Stimulated activated CD4-positive, alpha-beta T cell treated with anti-CD3 and anti-CD28 coated beads, Interleukin-2, amount 100 ng/mL, for 4 hours (primary cell): Measurements from ENCODE around the gene DNAJC11.
"Not testable (repeated sequence)": the region's sequence is repeated elsewhere in the genome, so short reads cannot be mapped to it uniquely, and the experiment has no call there.

Experiments
- DNase-seq: peaks from one replicate; pipeline ENCODE4 v3.0.0-alpha.2; 2020; ENCODE audit warnings: low read depth

DNAJC11 gene

DNA sequence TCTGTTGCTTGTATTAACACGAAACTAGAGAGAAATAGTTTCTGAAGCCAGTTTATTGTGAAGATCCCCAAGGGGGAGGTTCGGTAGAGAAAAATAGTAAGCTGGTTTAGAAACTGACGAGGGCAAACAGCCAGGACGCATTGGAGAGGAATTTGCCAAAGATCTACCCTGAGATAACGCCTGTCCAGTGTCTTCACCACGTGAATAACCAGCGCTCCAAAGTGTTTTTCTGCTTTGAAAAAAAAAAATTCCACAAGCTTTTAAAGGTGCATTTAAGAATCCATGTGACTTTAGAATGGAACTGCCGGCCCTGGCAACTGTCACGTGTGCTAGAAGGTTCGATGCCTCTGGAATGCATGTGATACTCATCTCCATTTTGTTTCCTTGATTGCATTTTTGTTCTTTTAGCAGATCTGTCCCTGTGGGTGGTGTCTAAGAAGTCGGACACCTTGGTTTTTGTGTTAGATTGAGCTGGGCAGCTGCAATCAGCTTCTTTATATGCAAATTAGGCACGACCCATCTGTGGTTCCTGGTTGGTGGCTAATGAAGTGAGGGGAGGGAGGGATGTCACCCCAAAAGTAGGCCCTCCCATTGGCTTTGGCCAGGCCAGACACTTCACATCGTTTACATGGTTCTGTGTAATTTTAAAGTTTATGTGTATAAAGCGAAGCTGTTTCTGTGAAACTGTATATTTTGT, 78.2 kb downstream of the DNAJC11 start:
- DNase-seq, result no peak

- DNase-seq, result no peak
Observed at GRCh38 chr1:6622396-6623152, 79.0 kb downstream of the DNAJC11 start.

DNA sequence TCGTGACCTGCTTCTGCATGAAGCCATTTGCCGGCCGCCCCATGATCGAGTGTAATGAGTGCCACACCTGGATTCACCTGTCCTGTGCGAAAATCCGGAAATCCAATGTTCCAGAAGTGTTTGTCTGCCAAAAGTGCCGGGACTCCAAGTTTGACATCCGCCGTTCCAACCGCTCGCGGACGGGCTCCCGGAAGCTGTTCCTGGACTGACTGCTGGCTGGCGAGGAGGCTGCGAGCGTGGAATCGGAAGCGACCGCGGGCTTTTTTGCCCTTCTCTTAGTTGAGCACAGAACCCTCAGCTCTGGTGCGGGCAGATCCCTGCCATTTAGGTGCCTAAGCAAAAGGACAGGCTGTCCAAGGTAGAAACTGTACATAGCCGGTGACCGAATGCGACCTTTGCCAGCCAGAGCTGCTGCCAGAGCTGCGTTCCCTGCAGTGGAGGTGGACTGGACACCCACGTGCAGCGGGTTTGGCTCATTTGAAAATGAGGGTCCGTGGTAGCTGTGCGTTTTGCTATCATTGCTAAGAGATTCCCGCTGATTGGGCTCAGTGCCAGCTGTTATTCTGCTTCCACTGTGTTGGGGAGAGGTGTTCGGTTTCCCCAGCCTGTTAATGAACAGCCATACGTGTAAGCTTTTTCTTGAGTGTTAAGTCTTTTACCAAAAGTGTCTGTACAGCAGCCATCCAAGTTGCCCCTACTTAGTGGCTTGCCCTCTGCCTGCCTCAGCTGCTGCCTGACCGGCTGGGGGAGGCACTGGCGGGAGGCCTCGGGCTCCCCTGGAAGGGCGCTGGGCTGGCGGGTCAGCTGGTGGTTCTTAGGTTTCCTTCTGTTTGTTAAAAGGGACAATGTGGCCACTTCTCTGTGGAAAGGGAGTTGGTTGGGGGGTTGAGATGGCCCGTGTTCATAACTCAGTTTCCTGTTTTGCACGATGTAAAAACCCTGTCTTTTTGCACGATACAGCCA, 79.9 kb downstream of the DNAJC11 start:
- no peak for DNase-seq

DNA sequence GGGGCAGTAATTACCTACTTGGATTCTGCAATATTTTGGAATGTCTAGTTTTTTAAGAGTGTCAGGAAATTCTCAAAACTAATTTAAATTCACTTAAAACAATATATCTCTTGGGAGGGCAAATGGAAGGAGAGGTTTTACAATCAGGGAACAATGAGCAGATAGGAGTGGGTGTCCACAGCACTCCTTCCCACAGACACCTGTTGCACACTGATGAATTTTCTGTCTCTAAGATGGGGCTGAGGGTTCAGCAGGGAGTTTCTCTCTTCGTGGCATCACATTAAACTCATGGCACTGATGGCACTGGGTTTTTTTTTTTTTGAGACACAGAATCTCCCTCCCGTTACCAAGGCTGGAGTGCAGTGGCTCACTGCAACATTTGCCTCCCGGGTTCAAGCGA, 82.6 kb downstream of the DNAJC11 start:
- no peak for DNase-seq

DNA sequence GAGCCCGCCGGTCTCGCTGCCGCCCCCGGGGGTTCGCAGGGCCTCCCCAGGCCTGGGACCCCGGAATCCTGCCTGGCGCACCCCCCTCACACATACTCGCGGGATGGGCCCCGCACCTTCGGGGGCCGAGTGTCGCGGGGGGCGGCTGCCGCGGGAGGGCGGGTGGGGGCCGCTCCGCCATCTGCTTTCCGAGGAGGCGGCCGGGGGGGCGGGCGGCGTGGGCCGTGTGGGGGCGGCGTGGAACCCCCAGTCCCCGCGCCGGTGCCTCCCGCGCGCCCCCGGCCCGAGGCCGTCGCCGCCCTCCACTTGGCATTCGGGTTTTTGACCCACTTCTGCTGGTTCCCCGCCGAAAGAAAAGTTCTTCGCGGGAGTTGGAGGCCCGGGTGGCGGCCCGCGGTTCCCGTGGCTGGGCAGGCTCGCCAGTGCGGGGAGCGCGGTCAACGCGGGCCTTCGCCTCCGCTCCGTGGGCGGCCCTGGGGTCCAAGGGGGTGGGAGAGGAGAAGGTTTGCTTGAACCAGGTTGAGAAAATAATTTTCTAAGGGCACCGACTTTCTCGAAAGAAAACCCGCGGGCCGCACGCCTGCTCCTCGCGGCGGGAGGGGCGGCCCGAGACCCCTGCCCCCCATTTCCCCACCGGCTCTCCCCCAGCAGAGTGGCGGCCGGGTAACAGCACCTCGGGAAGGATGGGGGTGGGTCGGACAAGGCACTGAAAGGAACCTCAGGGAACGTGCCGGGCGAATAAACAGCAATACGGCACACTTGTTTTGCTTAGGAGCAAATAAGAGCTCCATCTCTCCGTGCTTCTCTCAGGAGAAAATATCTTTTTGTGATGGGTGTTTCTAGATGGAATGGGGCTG, 86.5 kb downstream of the DNAJC11 start:
- no peak for DNase-seq

DNA sequence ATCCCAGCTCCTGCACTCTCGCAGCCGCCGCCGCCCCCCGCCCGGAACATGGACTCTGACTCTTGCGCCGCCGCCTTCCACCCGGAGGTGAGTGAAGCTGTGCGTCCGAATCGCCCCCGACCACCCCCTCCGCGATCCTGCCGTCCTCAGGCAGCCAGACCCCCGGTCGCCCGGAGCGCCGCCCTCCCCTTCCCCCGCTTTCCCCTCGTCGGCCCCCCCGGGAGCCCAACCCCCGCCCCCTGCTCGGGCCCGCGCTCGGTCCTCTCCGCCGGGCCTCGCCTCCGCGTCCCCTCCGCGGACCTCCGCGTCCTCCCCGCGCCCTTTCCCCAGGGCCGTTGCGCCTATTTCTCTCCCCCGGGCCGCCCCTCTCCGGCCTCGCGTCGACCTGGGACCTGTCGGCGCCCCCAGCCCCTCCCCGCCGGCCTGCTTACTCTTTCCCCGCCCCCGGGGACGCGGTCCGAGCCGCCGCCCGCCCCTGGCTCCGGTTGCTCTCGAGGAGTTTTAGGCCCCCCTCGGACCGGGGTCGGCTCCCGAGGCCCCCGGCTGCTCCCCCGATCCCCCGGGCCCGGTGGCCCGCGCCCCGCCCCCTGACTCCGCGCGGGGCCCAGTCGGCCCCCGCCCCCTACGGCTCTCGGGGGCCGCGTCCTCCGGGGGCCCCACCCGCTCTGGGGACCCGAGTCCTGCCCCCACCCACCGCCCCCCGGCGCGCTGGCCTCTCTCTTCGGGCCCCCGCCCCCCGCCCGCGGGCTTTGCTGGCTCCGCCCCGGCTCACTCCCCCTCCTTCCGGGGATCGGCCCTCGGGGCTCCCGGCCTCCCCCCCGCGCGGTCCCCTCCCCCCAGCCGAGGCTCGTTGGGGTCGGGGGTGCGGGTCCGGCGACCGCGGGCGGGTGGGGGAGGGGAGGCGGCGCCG, 87.3 kb downstream of the DNAJC11 start:
- peak; percentile 53 for DNase-seq

GRCh38 chr1:6613361-6614018, 88.1 kb downstream of the DNAJC11 start, which contains the start of gene PHF13:
Gene PHF13 (plus strand): TSS chr1:6613731. CDS start chr1:6614067, 336 bp downstream.
- peak; percentile 99 for DNase-seq

DNA sequence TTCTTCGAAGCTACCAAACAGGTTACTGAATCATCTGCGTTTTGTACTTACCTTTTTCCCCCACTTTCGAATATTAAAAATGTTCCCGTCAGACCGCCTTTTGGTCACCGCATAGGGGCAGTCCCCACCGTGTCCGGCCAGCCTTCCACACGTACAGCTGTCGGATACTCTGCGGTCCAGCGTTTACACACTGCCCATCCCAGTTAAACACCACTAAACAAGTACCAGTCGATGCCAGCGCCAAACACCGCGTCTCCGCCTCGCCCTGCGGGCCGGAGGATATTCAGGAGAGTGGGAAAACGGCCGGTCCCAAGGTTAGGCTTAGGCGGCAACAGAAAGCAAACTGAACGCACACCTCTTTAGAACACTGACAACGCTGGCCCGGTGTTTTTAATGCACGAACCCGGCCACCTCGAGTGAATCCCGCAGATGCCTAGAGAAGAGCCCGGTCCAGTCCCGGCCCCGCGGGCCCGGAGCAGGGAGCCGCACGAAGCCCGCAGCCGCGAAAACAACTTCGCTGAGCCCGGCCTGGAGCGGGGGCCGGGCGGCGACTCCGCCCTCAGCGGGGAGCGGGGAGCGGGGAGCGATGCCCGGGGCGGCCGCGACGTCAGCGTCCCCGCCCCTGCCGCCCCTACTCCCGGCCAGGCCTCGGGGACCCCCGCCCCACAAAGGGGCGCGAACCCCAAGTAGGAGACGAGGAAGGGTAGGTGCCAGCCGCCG, 88.8 kb downstream of the DNAJC11 start:
- DNase-seq, result no peak

DNA sequence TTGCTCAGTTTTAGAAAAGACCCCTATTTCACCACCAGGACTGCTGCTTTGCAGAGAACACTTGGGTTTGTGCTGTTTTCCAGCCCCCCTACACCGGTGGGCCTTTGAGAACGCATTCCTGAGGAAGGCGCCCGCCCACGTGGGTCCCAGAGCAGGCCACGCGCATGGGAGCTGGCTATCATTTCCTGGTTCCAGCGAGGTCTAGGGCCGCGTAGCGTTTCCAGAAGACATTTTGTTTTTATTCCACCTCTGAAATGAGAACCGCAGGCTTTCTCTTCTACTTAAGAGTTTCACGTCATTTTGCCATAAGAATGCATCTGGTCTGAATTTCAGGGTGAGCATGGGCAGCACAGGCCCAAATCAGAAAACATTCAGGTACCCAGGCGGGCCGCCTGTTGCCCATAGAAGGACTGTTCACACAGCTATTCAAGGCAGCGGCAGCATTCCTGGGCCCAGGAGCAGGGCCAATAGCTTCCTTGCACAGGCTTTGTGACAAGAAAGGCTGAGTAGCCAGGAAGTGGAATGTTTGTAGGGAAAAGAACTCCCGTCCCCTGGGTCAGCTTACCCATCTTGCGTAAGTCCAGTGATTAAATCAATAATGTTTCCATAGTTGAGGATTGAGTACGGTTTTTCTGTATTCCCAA, 97.6 kb downstream of the DNAJC11 start:
- no peak for DNase-seq

GRCh38 chr1:6603238-6603914, 98.2 kb downstream of the DNAJC11 start:
- DNase-seq, result peak; percentile 29

DNA sequence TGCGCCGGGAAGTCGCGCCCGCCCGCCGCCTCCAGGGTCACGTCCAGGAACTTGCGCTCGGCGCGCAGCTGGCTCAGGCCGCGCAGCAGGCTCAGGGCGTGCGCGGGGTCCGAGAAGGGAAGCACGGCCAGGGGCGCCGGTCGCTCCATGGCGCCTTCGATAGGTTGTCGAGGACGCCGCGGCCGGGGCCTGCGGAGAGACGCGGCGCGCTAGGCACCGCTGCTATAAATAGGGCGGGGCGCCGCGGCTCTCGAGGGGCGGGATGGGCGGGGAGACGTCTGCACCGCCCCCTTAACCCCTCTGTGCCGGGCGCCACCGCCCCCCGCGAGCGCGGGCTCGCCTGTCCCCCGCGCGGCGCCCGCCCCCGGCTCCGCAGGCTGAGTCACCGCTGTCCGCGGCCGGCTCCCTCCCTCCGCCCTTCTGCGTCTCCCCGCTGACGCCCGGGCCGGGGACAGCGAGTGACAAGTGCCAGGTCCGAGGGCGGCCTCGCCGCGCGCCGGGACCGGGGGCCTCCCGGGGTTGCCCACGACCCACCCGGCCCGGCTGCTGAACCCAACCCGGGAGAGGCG, 98.9 kb downstream of the DNAJC11 start, which contains the start of gene KLHL21:
Gene KLHL21 (minus strand): TSS at position 201 of the 569 bp plus-strand sequence. CDS start 52 bp downstream, at position 149.
- peak; percentile 87 for DNase-seq

GRCh38 chr1:6601923-6602668, 99.5 kb downstream of the DNAJC11 start:
- DNase-seq, result no peak

- DNase-seq, result peak; percentile 82
Observed at GRCh38 chr1:6601049-6601922, 100.3 kb downstream of the DNAJC11 start.

DNA sequence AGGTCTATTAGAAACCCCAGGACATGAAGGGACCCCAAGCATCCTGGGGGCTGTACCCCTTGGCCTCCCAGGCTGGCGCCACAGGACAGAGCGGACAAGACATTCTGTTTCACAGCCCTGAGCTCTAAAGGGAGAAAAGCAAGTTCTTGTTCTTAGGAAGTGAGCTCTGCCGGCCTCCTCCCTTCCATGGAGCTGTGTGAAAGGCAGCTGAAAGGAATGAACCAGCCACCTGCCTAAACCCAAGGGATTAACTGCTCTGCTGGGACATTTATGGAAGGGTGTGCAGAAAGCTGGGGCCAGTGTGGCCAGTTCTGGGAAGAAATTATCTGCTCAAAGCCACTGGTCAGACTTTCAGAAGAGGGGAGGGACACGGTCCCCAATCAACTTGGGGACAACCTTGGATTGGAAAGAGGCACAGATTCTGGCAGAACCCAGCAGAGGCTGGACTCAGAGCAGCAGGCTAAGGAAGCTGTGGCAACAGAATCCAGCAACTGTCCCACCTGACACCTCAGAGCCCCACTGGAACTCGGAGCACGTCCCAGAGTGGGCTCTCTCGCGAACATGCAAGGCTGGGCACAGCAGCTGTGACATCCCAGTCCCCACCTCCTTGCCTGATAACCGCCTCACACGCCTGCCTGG, 101.1 kb downstream of the DNAJC11 start:
- DNase-seq, result no peak

GRCh38 chr1:6599991-6600390, 101.6 kb downstream of the DNAJC11 start:
- DNase-seq, result not testable (repeated sequence)
